HL-60 (cell line): Measurements from ENCODE around the gene MCM5.

Source experiments
- DNase-seq, 2 experiments: peaks; one replicate each; pipeline ENCODE4 v3.0.0-alpha.2; 2010 to 2020; ENCODE audit warnings: low read depth in 1 of 2, low spot score in 1 of 2
- H3K27ac ChIP-seq: fragments of 250-450 bp; sonication (Bioruptor Pico); replicated peaks from 2 replicates; pipeline ENCODE4 v1.5.1; 2020; ENCODE audit warnings: mild to moderate bottlenecking, moderate library complexity
- H3K27me3 ChIP-seq: fragments of 250-450 bp; sonication (Bioruptor Pico); 2 replicates; pipeline ENCODE4 v1.5.1; 2021; ENCODE audit warnings: mild to moderate bottlenecking, moderate library complexity; ENCODE audit not compliant: insufficient read depth, poor library complexity, severe bottlenecking
- H3K4me3 ChIP-seq: replicated peaks from 2 replicates; pipeline ENCODE4 v1.5.1; 2011; ENCODE audit warnings: mild to moderate bottlenecking, control low read depth, low read length; ENCODE audit not compliant: insufficient read depth
- CTCF ChIP-seq: IDR thresholded peaks from one replicate; pipeline ENCODE4 v1.5.1; 2011; ENCODE audit warnings: low read length, control low read depth, inconsistent platforms; ENCODE audit not compliant: insufficient read depth
- GABPA ChIP-seq: IDR thresholded peaks from 2 replicates; pipeline ENCODE4 v1.6.1; 2012; ENCODE audit warnings: low read depth
- POLR2AphosphoS5 ChIP-seq: IDR thresholded peaks from 2 replicates; pipeline ENCODE4 v1.6.1; 2012; ENCODE audit warnings: low read depth
- REST ChIP-seq: IDR thresholded peaks from 2 replicates; pipeline ENCODE4 v1.6.1; 2012; ENCODE audit warnings: low read depth; ENCODE audit not compliant: insufficient replicate concordance
- SPI1 ChIP-seq: IDR thresholded peaks from 2 replicates; pipeline ENCODE4 v1.6.1; 2012; ENCODE audit warnings: low read depth, mild to moderate bottlenecking, borderline replicate concordance

Gene MCM5

GRCh38 chr22:35425971-35426800 lies 26.2 kb downstream of the MCM5 start:
- no peak for DNase-seq
- no peaks in the 10 kb centered on the region for H3K27me3 ChIP-seq
- no peak overlapping the region for H3K27ac ChIP-seq
- no peak overlapping the region for H3K4me3 ChIP-seq
- TF ChIP-seq POLR2AphosphoS5: no peak
- no peak for TF ChIP-seq GABPA
- no peak for TF ChIP-seq CTCF
- no peak for TF ChIP-seq SPI1
- no peak for TF ChIP-seq REST

- no peak for TF ChIP-seq REST
- TF ChIP-seq SPI1: no peak
- TF ChIP-seq CTCF: no peak
- no peak for TF ChIP-seq POLR2AphosphoS5
- TF ChIP-seq GABPA: no peak
- DNase-seq: no peak
- Histone ChIP-seq H3K4me3 (no peak overlapping the region), H3K27ac (no peak overlapping the region), H3K27me3 (no peaks in the 10 kb centered on the region)
Measured at GRCh38 chr22:35426801-35427140, 26.8 kb downstream of the MCM5 start.

- TF ChIP-seq SPI1 (no peak), GABPA (no peak), CTCF (peak; percentile 28)
- DNase-seq: peak in 1 of 2 experiments; percentile 24
- Histone ChIP-seq H3K27me3 (no peaks in the 10 kb centered on the region), H3K4me3 (no peak overlapping the region), H3K27ac (no peak overlapping the region)
Measured at GRCh38 chr22:35430897-35431322, 31.0 kb downstream of the MCM5 start.
